OCI-LY7 (cell line): ENCODE measurements around the gene CD63. TPM values are rescaled to one million over a fixed set of nuclear protein-coding genes. Genes with fewer than 3 reads are reported as not detected.

ENCODE experiments used
- BruUV-seq: library from RNA; stranded (reverse); fragments of 400-500 nt; replicated peaks from 2 replicates; lab custom pipeline; 2021; lab: Mats Ljungman, UMichigan
- CTCF ChIA-PET: fragments of 300-600 bp; sonication (Branson Sonifier 250); formaldehyde crosslinking; loops from one replicate; lab custom pipeline; 2022; ENCODE audit warnings: antibody characterized with exemption; ENCODE audit not compliant: unreplicated experiment; lab: Charles Lee
- POLR2A ChIA-PET: fragments of 300-600 bp; sonication (Branson Sonifier 250); formaldehyde crosslinking; loops from one replicate; lab custom pipeline; 2022; ENCODE audit warnings: antibody characterized with exemption; lab: Charles Lee
- DNase-seq: peaks from one replicate; pipeline ENCODE4 v3.0.0-alpha.2; 2015; ENCODE audit warnings: low spot score
- H2AFZ ChIP-seq: fragments of 200-600 bp; sonication (generic), shearing (Covaris generic); 2 replicates; pipeline ENCODE4 v1.6.1; 2014; ENCODE audit warnings: mild to moderate bottlenecking, antibody characterized with exemption, low read length, moderate library complexity
- H3K27ac ChIP-seq: fragments of 200-600 bp; sonication (generic); 2 replicates; pipeline ENCODE4 v1.5.1; 2014; ENCODE audit warnings: mixed run types, low read depth, mild to moderate bottlenecking, moderate library complexity, low read length, inconsistent platforms; ENCODE audit not compliant: poor library complexity, severe bottlenecking
- H3K36me3 ChIP-seq: fragments of 200-600 bp; sonication (generic); 2 replicates; pipeline ENCODE4 v1.6.1; 2014; ENCODE audit warnings: mild to moderate bottlenecking, antibody characterized with exemption, low read length, moderate library complexity, mixed read lengths; ENCODE audit not compliant: insufficient read depth
- H3K4me1 ChIP-seq: fragments of 200-600 bp; sonication (generic); 2 replicates; pipeline ENCODE4 v1.5.1; 2014; ENCODE audit warnings: mild to moderate bottlenecking, low read length; ENCODE audit not compliant: insufficient read depth, poor library complexity, severe bottlenecking
- H3K4me2 ChIP-seq: fragments of 200-600 bp; sonication (generic); 2 replicates; pipeline ENCODE4 v1.6.1; 2014; ENCODE audit warnings: mild to moderate bottlenecking, low read length
- H3K4me3 ChIP-seq: fragments of 200-600 bp; sonication (generic); 2 replicates; pipeline ENCODE4 v1.5.1; 2014; ENCODE audit warnings: mild to moderate bottlenecking, low read depth, low read length; ENCODE audit not compliant: poor library complexity, severe bottlenecking
- H3K79me2 ChIP-seq: fragments of 200-600 bp; sonication (generic); 2 replicates; pipeline ENCODE4 v1.6.1; 2016; ENCODE audit warnings: low read depth, mild to moderate bottlenecking, low read length, moderate library complexity, mixed read lengths; ENCODE audit not compliant: insufficient read depth
- H3K9me2 ChIP-seq: fragments of 200-600 bp; sonication (generic); 2 replicates; pipeline ENCODE4 v1.6.1; 2016; ENCODE audit warnings: mild to moderate bottlenecking, low read length, mixed read lengths; ENCODE audit not compliant: insufficient read depth
- H3K9me3 ChIP-seq: fragments of 200-600 bp; sonication (generic); 2 replicates; pipeline ENCODE4 v1.6.1; 2014; ENCODE audit warnings: mild to moderate bottlenecking, mixed run types, low read length, mixed read lengths
- H4K20me1 ChIP-seq: fragments of 200-600 bp; sonication (generic); 2 replicates; pipeline ENCODE4 v1.6.1; 2014; ENCODE audit warnings: mild to moderate bottlenecking, antibody characterized with exemption, low read length, moderate library complexity, mixed read lengths; ENCODE audit not compliant: insufficient read depth
- EZH2phosphoT487 ChIP-seq: fragments of 200-600 bp; sonication (generic); IDR thresholded peaks from 2 replicates; pipeline ENCODE4 v1.6.1; 2018; ENCODE audit warnings: low read depth, borderline replicate concordance, mild to moderate bottlenecking, mixed run types, antibody characterized with exemption, low read length, moderate library complexity, mixed read lengths
- intact Hi-C: fragments of 100-400 bp; cut with micrococcal nuclease; formaldehyde crosslinking; loops from one replicate; pipeline ENCODE4 v1.10.0; 2022; ENCODE audit not compliant: unreplicated experiment
- total RNA-seq, 2 experiments: library from RNA; depleted of rRNA in 1 of 2; stranded (reverse); fragments of >200 nt in 1 of 2; shearing (Covaris generic) in 1 of 2; gene quantifications; 2 replicates each; pipeline ENCODE4 v1.2.3, GENCODE V29; 2014 to 2022
- TF ChIP-seq, protein P1 (sequence below): fragments of 200-600 bp; sonication (generic); conservative IDR thresholded peaks from 2 replicates; pipeline ENCODE4 v1.5.1; 2014; ENCODE audit warnings: mild to moderate bottlenecking, antibody characterized with exemption, low read length, moderate library complexity, mixed read lengths

The CD63 gene
- total RNA-seq, 2 experiments from 2014 or later: 102 to 130 TPM

DNA sequence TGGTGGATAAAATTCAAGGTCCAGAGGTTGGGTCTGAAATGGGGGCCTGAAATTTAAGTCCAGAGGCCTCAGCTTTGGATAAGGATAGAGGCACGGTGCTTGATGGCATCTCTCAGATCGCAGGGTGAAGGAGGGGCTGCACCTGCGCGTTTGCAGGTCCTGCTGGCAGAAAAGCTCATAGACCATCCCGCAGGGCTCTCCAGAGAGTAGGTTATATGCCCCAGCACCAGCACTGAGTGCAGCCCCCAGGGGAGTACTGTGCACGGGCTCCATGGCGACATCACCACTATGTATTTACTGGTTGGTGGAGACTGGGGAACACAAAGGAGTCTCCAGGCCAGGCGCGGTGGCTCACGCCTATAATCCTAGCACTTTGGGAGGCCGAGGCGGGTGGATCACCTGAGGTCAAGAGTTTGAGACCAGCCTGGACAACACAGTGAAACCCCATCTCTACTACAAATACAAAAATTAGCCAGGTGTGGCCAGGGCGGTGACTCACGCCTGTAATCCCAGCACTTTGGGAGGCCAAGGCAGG is 4.3 kb upstream of the CD63 start:
- no peak overlapping the region for H3K27ac ChIP-seq
- H3K9me2 ChIP-seq: no peaks in the 10 kb centered on the region
- CTCF ChIA-PET: no interaction called here
- peaks cover 28% of the 10 kb centered on the region for H3K4me1 ChIP-seq
- no peaks in the 10 kb centered on the region for H3K9me3 ChIP-seq
- POLR2A ChIA-PET: interaction anchor here (0.6 to 0.7 kb wide), 2 partner anchors 12 to 706 kb away, joined by 3 read pairs; no protein-coding TSS in a partner anchor
- intact Hi-C loops: no loop called here
- no peak for DNase-seq
- H3K4me2 ChIP-seq: no peak overlapping the region
- H3K4me3 ChIP-seq: no peak overlapping the region
- H3K79me2 ChIP-seq: peaks cover 1% of the 10 kb centered on the region; the same call in 1 of the 2 replicates
- H3K36me3 ChIP-seq: no peaks in the 10 kb centered on the region
- H2AFZ ChIP-seq: no peak overlapping the region
- no peaks in the 10 kb centered on the region for H4K20me1 ChIP-seq
- TF ChIP-seq, protein P1, sequence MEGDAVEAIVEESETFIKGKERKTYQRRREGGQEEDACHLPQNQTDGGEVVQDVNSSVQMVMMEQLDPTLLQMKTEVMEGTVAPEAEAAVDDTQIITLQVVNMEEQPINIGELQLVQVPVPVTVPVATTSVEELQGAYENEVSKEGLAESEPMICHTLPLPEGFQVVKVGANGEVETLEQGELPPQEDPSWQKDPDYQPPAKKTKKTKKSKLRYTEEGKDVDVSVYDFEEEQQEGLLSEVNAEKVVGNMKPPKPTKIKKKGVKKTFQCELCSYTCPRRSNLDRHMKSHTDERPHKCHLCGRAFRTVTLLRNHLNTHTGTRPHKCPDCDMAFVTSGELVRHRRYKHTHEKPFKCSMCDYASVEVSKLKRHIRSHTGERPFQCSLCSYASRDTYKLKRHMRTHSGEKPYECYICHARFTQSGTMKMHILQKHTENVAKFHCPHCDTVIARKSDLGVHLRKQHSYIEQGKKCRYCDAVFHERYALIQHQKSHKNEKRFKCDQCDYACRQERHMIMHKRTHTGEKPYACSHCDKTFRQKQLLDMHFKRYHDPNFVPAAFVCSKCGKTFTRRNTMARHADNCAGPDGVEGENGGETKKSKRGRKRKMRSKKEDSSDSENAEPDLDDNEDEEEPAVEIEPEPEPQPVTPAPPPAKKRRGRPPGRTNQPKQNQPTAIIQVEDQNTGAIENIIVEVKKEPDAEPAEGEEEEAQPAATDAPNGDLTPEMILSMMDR: no peak
- no peak for TF ChIP-seq EZH2phosphoT487
- BruUV-seq: no TSS peak

DNA sequence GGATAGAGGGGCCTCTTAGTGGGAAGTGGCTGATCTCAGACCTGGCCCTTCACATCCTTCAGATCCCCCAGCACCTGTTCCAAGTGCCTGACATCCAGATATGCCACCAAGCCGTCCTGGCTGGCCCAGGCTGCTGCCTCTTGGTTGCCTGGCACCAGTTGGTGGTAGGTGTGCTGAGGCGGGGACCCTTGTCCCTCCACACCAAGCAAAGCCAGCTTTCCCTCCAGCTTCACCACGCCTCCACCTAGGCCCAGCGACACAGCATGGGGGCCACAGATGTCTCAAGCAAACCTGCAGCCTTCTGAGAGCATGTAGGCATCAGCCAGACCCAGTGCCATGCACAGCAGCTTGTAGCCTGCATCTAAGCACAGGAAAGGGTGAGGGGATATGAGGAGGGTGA is 3.5 kb upstream of the CD63 start:
- intact Hi-C loops: no loop called here
- no TSS peak for BruUV-seq
- POLR2A ChIA-PET: no interaction called here

More for the DNA sequence above, 3.5 kb upstream of the CD63 start:
- Histone ChIP-seq H3K27ac (no peak overlapping the region), H3K4me3 (no peak overlapping the region), H3K79me2 (peaks cover 8% of the 10 kb centered on the region; the same call in 1 of the 2 replicates), H3K4me1 (peaks cover 27% of the 10 kb centered on the region), H2AFZ (no peak overlapping the region), H3K9me3 (no peaks in the 10 kb centered on the region), H3K4me2 (no peak overlapping the region), H4K20me1 (no peaks in the 10 kb centered on the region), H3K36me3 (0 out of 2 replicates have a peak, but pooled peaks cover under 1% of the 10 kb centered on the region), H3K9me2 (no peaks in the 10 kb centered on the region)
- no peak for DNase-seq
- CTCF ChIA-PET: no interaction called here
- TF ChIP-seq, protein P1: no peak
- TF ChIP-seq EZH2phosphoT487: no peak
